Parathyroid adenoma (tissue), 2 donors: ENCODE data around the gene MZT1.
"Not testable (repeated sequence)": the region's sequence is repeated elsewhere in the genome, so short reads cannot be mapped to it uniquely, and the experiment has no call there.

Experiments used
- H2AFZ ChIP-seq: fragments of 300-600 bp; sonication (generic); one replicate; pipeline ENCODE4 v1.7.0; 2017; ENCODE audit warnings: antibody characterized with exemption, mild to moderate bottlenecking
- H3K27ac ChIP-seq: fragments of 300-600 bp; sonication (generic); one replicate; pipeline ENCODE4 v1.7.0; 2017
- H3K27me3 ChIP-seq: fragments of 300-600 bp; sonication (generic); one replicate; pipeline ENCODE4 v1.7.0; 2017; ENCODE audit warnings: low read length; ENCODE audit not compliant: control insufficient read depth, insufficient read depth
- H3K36me3 ChIP-seq: fragments of 300-600 bp; sonication (generic); one replicate; pipeline ENCODE4 v1.7.0; 2017; ENCODE audit warnings: low read length; ENCODE audit not compliant: control insufficient read depth, insufficient read depth
- H3K4me1 ChIP-seq: fragments of 300-600 bp; sonication (generic); one replicate; pipeline ENCODE4 v1.7.0; 2017; ENCODE audit warnings: control low read depth
- H3K4me2 ChIP-seq: fragments of 300-600 bp; sonication (generic); one replicate; pipeline ENCODE4 v1.7.0; 2017; ENCODE audit warnings: low read length
- H3K4me3 ChIP-seq: fragments of 300-600 bp; sonication (generic); one replicate; pipeline ENCODE4 v1.7.0; 2017; ENCODE audit warnings: low read depth, low read length
- H3K79me2 ChIP-seq: fragments of 300-600 bp; sonication (generic); one replicate; pipeline ENCODE4 v1.7.0; 2017; ENCODE audit warnings: control low read depth
- H3K9ac ChIP-seq: fragments of 300-600 bp; sonication (generic); one replicate; pipeline ENCODE4 v1.7.0; 2017; ENCODE audit warnings: mild to moderate bottlenecking
- H3K9me3 ChIP-seq: fragments of 300-600 bp; sonication (generic); one replicate; pipeline ENCODE4 v1.7.0; 2017; ENCODE audit warnings: low read length; ENCODE audit not compliant: control insufficient read depth
- TF ChIP-seq, protein P1 (sequence below): fragments of 300-600 bp; sonication (generic); IDR thresholded peaks from one replicate; pipeline ENCODE4 v1.7.0; 2017; ENCODE audit warnings: antibody characterized with exemption, mild to moderate bottlenecking
- donor health status: primary hyperparathyroidism.

The MZT1 gene

DNA sequence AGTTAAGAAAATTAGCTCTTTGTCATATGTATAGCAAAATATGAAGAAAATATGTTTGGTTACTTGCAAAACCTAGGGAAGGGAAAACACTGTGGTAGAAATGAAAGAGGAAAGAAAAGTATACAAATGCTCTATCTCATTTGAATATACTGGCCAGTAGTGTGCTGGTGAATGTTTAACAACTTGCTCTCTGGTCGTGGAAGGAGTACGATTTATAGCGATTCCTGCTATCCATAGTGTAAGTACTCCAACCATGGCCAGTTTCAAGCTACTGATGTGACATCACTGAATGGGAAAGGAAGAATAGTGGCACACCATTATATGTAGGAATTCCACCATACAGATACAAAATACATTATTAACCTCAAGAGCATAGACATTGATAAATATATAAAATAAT, 9.6 kb upstream of the MZT1 start:
- no peak overlapping the region for H3K9ac ChIP-seq
- H3K9me3 ChIP-seq, result no peaks in the 10 kb centered on the region
- H3K4me1 ChIP-seq, result no peaks in the 10 kb centered on the region
- H2AFZ ChIP-seq, result no peak overlapping the region
- TF ChIP-seq, protein P1, sequence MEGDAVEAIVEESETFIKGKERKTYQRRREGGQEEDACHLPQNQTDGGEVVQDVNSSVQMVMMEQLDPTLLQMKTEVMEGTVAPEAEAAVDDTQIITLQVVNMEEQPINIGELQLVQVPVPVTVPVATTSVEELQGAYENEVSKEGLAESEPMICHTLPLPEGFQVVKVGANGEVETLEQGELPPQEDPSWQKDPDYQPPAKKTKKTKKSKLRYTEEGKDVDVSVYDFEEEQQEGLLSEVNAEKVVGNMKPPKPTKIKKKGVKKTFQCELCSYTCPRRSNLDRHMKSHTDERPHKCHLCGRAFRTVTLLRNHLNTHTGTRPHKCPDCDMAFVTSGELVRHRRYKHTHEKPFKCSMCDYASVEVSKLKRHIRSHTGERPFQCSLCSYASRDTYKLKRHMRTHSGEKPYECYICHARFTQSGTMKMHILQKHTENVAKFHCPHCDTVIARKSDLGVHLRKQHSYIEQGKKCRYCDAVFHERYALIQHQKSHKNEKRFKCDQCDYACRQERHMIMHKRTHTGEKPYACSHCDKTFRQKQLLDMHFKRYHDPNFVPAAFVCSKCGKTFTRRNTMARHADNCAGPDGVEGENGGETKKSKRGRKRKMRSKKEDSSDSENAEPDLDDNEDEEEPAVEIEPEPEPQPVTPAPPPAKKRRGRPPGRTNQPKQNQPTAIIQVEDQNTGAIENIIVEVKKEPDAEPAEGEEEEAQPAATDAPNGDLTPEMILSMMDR, result no peak
- no peaks in the 10 kb centered on the region for H3K79me2 ChIP-seq
- no peak overlapping the region for H3K4me3 ChIP-seq
- no peaks in the 10 kb centered on the region for H3K36me3 ChIP-seq
- no peak overlapping the region for H3K27ac ChIP-seq
- no peaks in the 10 kb centered on the region for H3K27me3 ChIP-seq
- no peak overlapping the region for H3K4me2 ChIP-seq

DNA sequence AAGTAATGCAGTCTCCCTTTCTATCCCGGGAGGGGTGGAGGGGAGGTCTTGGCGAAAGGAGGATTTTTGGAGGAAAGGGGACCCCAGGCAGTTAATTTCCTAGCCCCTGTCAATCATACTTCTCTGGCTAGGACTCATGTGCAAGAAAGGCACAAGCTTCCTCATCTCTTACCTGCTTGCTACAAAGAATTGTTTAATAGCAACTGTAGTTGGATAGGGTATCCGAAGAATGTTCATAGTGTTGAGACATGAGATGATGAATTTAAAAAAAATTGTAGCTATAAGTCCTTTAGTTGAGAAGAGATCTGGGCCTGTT, 819 bp upstream of the MZT1 start:
- TF ChIP-seq, protein P1, result no peak
- peak overlapping the region; percentile 88 for H3K4me3 ChIP-seq
- no peak overlapping the region for H3K9ac ChIP-seq
- H3K27me3 ChIP-seq, result no peaks in the 10 kb centered on the region
- no peaks in the 10 kb centered on the region for H3K9me3 ChIP-seq
- no peaks in the 10 kb centered on the region for H3K79me2 ChIP-seq
- no peak overlapping the region for H3K27ac ChIP-seq
- H3K4me1 ChIP-seq, result no peaks in the 10 kb centered on the region
- peak overlapping the region; percentile 81 for H3K4me2 ChIP-seq
- H3K36me3 ChIP-seq, result no peaks in the 10 kb centered on the region
- peak overlapping the region; percentile 87 for H2AFZ ChIP-seq

DNA sequence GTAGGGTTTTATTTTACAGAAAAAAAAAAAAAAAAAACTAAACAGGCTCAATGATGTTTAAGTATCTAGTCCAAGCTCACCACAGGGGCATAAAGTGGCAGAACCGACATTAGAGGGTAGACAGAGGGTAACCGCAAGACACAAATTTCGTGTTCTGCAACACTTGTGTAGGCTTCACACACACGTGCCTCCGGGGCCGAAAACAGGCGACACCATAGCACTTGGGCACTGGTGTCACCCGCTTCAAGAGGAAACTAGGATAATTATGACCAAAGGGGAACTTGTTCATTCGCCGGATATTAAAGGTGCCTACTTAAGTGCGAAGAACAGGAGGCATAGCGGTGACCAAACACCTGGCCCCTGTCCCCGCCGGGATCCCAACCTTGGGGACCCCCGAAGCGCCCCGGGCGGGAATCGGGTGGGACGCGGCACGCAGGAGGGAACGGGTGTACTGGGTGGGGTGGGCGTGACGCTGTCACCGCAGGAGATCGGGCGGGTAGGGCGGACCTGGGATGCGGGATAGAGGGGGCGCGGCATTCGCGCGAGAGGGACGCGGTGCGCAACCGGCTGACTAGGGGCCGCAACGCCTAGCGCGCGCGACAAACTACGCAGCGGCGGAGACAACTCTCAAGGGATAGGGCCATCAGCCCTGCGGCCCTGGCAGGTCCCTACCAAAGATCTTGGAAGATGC, 558 bp downstream of the MZT1 start:
- no peaks in the 10 kb centered on the region for H3K27me3 ChIP-seq
- no peaks in the 10 kb centered on the region for H3K36me3 ChIP-seq
- peak overlapping the region; percentile 87 for H2AFZ ChIP-seq
- H3K9me3 ChIP-seq, result no peaks in the 10 kb centered on the region
- H3K4me2 ChIP-seq, result peak overlapping the region; percentile 81
- TF ChIP-seq, protein P1, result no peak
- H3K4me3 ChIP-seq, result peak overlapping the region; percentile 88
- H3K4me1 ChIP-seq, result no peaks in the 10 kb centered on the region
- no peak overlapping the region for H3K27ac ChIP-seq
- no peaks in the 10 kb centered on the region for H3K79me2 ChIP-seq
- H3K9ac ChIP-seq, result no peak overlapping the region

DNA sequence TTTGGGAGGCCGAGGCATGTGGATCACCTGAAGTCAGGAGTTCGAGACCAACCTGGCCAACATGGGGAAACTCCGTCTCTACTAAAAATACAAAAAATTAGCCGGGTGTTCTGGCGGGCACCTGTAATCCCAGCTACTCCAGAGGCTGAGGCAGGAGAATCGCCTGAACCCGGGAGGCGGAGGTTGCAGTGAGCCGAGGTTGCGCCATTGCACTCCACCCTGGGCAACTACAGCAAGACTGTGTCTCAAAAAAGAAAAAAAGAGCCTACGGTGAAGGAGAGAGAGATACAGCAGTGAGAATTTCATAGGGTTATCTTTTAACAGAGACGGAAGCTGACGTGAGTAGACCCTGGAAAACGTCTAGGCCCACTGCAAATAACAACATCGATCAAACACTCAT, 1.2 kb downstream of the MZT1 start:
- not testable (repeated sequence) for H3K4me3 ChIP-seq

DNA sequence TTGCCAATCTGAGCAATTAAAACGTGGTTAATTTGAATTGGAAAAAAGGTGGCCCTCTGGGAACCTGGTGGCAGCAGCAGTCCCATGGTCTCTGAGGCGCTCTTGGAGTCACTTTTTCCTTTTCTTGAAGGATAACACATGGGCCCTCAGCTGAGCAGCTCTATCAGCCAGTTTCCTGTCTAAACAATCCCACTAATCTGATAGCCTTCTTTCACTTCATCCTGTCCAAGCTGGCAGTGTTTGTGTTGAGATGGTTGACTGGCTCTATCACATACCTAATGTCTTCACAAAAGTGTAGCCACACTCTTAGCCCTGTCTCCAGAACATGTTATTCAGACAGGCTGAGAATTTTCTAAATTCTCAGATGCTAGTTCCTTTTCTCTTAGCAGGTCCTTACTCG, 10.7 kb downstream of the MZT1 start:
- no peak overlapping the region for H3K9ac ChIP-seq
- no peaks in the 10 kb centered on the region for H3K9me3 ChIP-seq
- no peaks in the 10 kb centered on the region for H3K4me1 ChIP-seq
- H3K4me3 ChIP-seq, result no peak overlapping the region
- H3K4me2 ChIP-seq, result no peak overlapping the region
- H3K27ac ChIP-seq, result no peak overlapping the region
- TF ChIP-seq, protein P1, result no peak
- H3K27me3 ChIP-seq, result no peaks in the 10 kb centered on the region
- no peaks in the 10 kb centered on the region for H3K79me2 ChIP-seq
- no peak overlapping the region for H2AFZ ChIP-seq
- H3K36me3 ChIP-seq, result no peaks in the 10 kb centered on the region

More for the DNA sequence above, 1.2 kb downstream of the MZT1 start:
- H3K79me2 ChIP-seq, H3K36me3 ChIP-seq, H3K27ac ChIP-seq, H3K4me1 ChIP-seq, H3K9ac ChIP-seq, H2AFZ ChIP-seq, H3K9me3 ChIP-seq, H3K4me2 ChIP-seq, H3K27me3 ChIP-seq: not testable (repeated sequence)
